Natural killer cell (primary cell): ENCODE data around the gene RGPD5. TPM values are rescaled to one million over a fixed set of nuclear protein-coding genes. Genes with fewer than 3 reads are reported as not detected.
"Not testable (repeated sequence)": the region's sequence is repeated elsewhere in the genome, so short reads cannot be mapped to it uniquely, and the experiment has no call there.

Experiments
- ATAC-seq, 3 donors: fragments of 150-1000 bp in 2 of 3; fragments of 200-7000 bp in 1 of 3; cut with Tn5 transposase; 1 replicate in 1 of 3; 2 replicates in 2 of 3; pipeline ENCODE4 v1.10.0; 2021; ENCODE audit warnings: mild to moderate bottlenecking in 2 of 3, moderate library complexity in 2 of 3
- DNase-seq, 2 donors: peaks; one replicate each; pipeline versions ENCODE4 v3.0.0 to v3.0.0-alpha.2; 2013 to 2021; ENCODE audit warnings: mixed read lengths in 1 of 2
- H3K27ac ChIP-seq: one replicate; pipeline ENCODE4 v1.5.1; 2013; ENCODE audit warnings: mild to moderate bottlenecking, low read length
- H3K27me3 ChIP-seq: one replicate; pipeline ENCODE4 v1.6.1; 2013; ENCODE audit warnings: low read length; ENCODE audit not compliant: control insufficient read depth, insufficient read depth
- H3K36me3 ChIP-seq: one replicate; pipeline ENCODE4 v1.6.1; 2013; ENCODE audit warnings: low read length; ENCODE audit not compliant: control insufficient read depth, insufficient read depth
- H3K4me1 ChIP-seq: one replicate; pipeline ENCODE4 v1.6.1; 2013; ENCODE audit warnings: low read length; ENCODE audit not compliant: control insufficient read depth, insufficient read depth
- H3K4me3 ChIP-seq: one replicate; pipeline ENCODE4 v1.5.1; 2013; ENCODE audit warnings: low read length
- H3K9me3 ChIP-seq: one replicate; pipeline ENCODE4 v1.6.1; 2013; ENCODE audit warnings: low read length; ENCODE audit not compliant: control insufficient read depth, insufficient read depth
- H3K27ac Mint-ChIP-seq, 2 donors: one replicate each; pipeline ENCODE4 v1.8.0; 2022; ENCODE audit warnings: mild to moderate bottlenecking in 2 of 2, mixed read lengths in 2 of 2, moderate library complexity in 1 of 2
- H3K27me3 Mint-ChIP-seq, 2 donors: one replicate each; pipeline ENCODE4 v1.8.0; 2022; ENCODE audit warnings: low read depth in 2 of 2, mixed read lengths in 2 of 2
- H3K36me3 Mint-ChIP-seq: one replicate; pipeline ENCODE4 v1.8.0; 2022; ENCODE audit warnings: mixed read lengths
- H3K4me1 Mint-ChIP-seq, 2 donors: one replicate each; pipeline ENCODE4 v1.8.0; 2022; ENCODE audit warnings: mixed read lengths in 2 of 2
- H3K4me3 Mint-ChIP-seq: one replicate; pipeline ENCODE4 v1.8.0; 2022; ENCODE audit warnings: mild to moderate bottlenecking, moderate library complexity, mixed read lengths
- H3K9me3 Mint-ChIP-seq, 2 donors: one replicate each; pipeline ENCODE4 v1.8.0; 2022; ENCODE audit warnings: mixed read lengths in 2 of 2
- WGBS: methylation state at CpG from one replicate; pipeline ENCODE4 v1.1.7; 2013; ENCODE audit warnings: missing lambda C conversion rate; ENCODE audit not compliant: insufficient coverage; 5-methylcytosine and 5-hydroxymethylcytosine counted together
- intact Hi-C: fragments of 100-400 bp; cut with micrococcal nuclease; formaldehyde crosslinking; loops from one replicate; pipeline ENCODE4 v1.14.2; 2022
- total RNA-seq, 4 donors: library from RNA; stranded (reverse); fragments of 120-200 nt in 1 of 4; gene quantifications; one replicate each; pipeline versions ENCODE4 v1.2.3 to v1.2.4, GENCODE V29; 2013 to 2022

The RGPD5 gene
- total RNA-seq, result 100 to 1,000 TPM; 110 to 166 (median 111) TPM
- total RNA-seq (2013), result 70.8 TPM

GRCh38 chr2:109794074-109794737 is at the start of gene RGPD5:
Gene RGPD5, plus strand, starts transcription at chr2:109794305. Its CDS starts 161 bp downstream, at chr2:109794466.
- 0% methylated on average over 11 of the region's 77 CpGs for WGBS
- not testable (repeated sequence) for H3K9me3 ChIP-seq

GRCh38 chr2:109751572-109751971 is 42.5 kb upstream of the RGPD5 start:
- H3K9me3 ChIP-seq, H3K27me3 ChIP-seq, H3K36me3 ChIP-seq, DNase-seq, H3K4me1 ChIP-seq, H3K4me3 Mint-ChIP-seq, H3K9me3 Mint-ChIP-seq, H3K27me3 Mint-ChIP-seq, H3K4me3 ChIP-seq, H3K27ac Mint-ChIP-seq, H3K4me1 Mint-ChIP-seq, H3K27ac ChIP-seq, H3K36me3 Mint-ChIP-seq, intact Hi-C loops: not testable (repeated sequence)
- no CpG with 5 or more reads among the region's 6 CpGs for WGBS
- ATAC-seq, result peak in 1 of 3 donors; percentile 32

More at GRCh38 chr2:109794074-109794737, at the start of gene RGPD5:
- H3K4me3 Mint-ChIP-seq, H3K36me3 Mint-ChIP-seq, DNase-seq, H3K27me3 ChIP-seq, H3K4me3 ChIP-seq, H3K27ac ChIP-seq, H3K27ac Mint-ChIP-seq, H3K9me3 Mint-ChIP-seq, H3K4me1 Mint-ChIP-seq, H3K36me3 ChIP-seq, H3K27me3 Mint-ChIP-seq, H3K4me1 ChIP-seq, intact Hi-C loops: not testable (repeated sequence)
- peak; percentile 99 to 100 (median 100) for ATAC-seq

- H3K4me3 Mint-ChIP-seq, DNase-seq, H3K4me3 ChIP-seq, H3K27me3 ChIP-seq, H3K27ac Mint-ChIP-seq, H3K4me1 ChIP-seq, H3K9me3 Mint-ChIP-seq, H3K36me3 Mint-ChIP-seq, H3K36me3 ChIP-seq, ATAC-seq, intact Hi-C loops, H3K9me3 ChIP-seq, H3K27me3 Mint-ChIP-seq, H3K27ac ChIP-seq, H3K4me1 Mint-ChIP-seq: not testable (repeated sequence)
- no CpG with 5 or more reads among the region's 3 CpGs for WGBS
Observed at GRCh38 chr2:109757163-109757824, 36.8 kb upstream of the RGPD5 start.

GRCh38 chr2:109760265-109761042 is 33.7 kb upstream of the RGPD5 start:
- H3K27ac Mint-ChIP-seq, H3K9me3 Mint-ChIP-seq, H3K36me3 Mint-ChIP-seq, H3K4me1 Mint-ChIP-seq, H3K4me3 ChIP-seq, H3K27ac ChIP-seq, H3K4me1 ChIP-seq, H3K4me3 Mint-ChIP-seq, H3K27me3 Mint-ChIP-seq, H3K36me3 ChIP-seq, H3K27me3 ChIP-seq, intact Hi-C loops, DNase-seq, H3K9me3 ChIP-seq: not testable (repeated sequence)
- WGBS, result no CpG with 5 or more reads among the region's 106 CpGs
- ATAC-seq, result peak; percentile 30 to 45 (median 40)

- WGBS, result no CpG with 5 or more reads among the region's 23 CpGs
- H3K27me3 Mint-ChIP-seq, H3K36me3 Mint-ChIP-seq, H3K27ac ChIP-seq, DNase-seq, H3K27ac Mint-ChIP-seq, H3K27me3 ChIP-seq, H3K4me3 ChIP-seq, H3K4me3 Mint-ChIP-seq, intact Hi-C loops, H3K9me3 Mint-ChIP-seq, H3K4me1 Mint-ChIP-seq, H3K9me3 ChIP-seq, H3K36me3 ChIP-seq, H3K4me1 ChIP-seq: not testable (repeated sequence)
- ATAC-seq, result peak; percentile 35 to 62 (median 61)
Observed at GRCh38 chr2:109761043-109761454, 33.1 kb upstream of the RGPD5 start.

- H3K4me3 Mint-ChIP-seq, H3K9me3 ChIP-seq, H3K4me1 ChIP-seq, H3K9me3 Mint-ChIP-seq, H3K27ac Mint-ChIP-seq, H3K36me3 ChIP-seq, H3K36me3 Mint-ChIP-seq, ATAC-seq, intact Hi-C loops, H3K27me3 Mint-ChIP-seq, H3K27me3 ChIP-seq, H3K4me3 ChIP-seq, DNase-seq, H3K4me1 Mint-ChIP-seq, H3K27ac ChIP-seq: not testable (repeated sequence)
- WGBS, result no CpG with 5 or more reads among the region's 5 CpGs
Observed at GRCh38 chr2:109761976-109762375, 32.1 kb upstream of the RGPD5 start.

- H3K9me3 ChIP-seq, H3K36me3 Mint-ChIP-seq, H3K27ac ChIP-seq, H3K4me3 Mint-ChIP-seq, DNase-seq, H3K27ac Mint-ChIP-seq, H3K9me3 Mint-ChIP-seq, H3K4me1 Mint-ChIP-seq, H3K4me3 ChIP-seq, H3K27me3 Mint-ChIP-seq, H3K36me3 ChIP-seq, H3K4me1 ChIP-seq, intact Hi-C loops, H3K27me3 ChIP-seq: not testable (repeated sequence)
- 100% methylated on average over 3 of the region's 11 CpGs for WGBS
- peak in 1 of 3 donors; percentile 27 for ATAC-seq
Observed at GRCh38 chr2:109766074-109766473, 28.0 kb upstream of the RGPD5 start.
